ENCODE data around the gene SMAD4. TPM values are rescaled to one million over a fixed set of nuclear protein-coding genes. Genes with fewer than 3 reads are reported as not detected.

Gene SMAD4
- total RNA-seq, 1 experiment from 2014 or later = 96.3 TPM

- ATAC-seq = no peak
- intact Hi-C loops (cut with micrococcal nuclease) = no loop called here
Observed at GRCh38 chr18:51068105-51068504, 38.1 kb downstream of the SMAD4 start.

More at GRCh38 chr18:51068105-51068504, 38.1 kb downstream of the SMAD4 start:
- Histone ChIP-seq H2AFZ (ENCODE audit: low read depth, low read length, poor library complexity, severe bottlenecking) (no peak overlapping the region), H4K20me1 (ENCODE audit: insufficient read depth) (peaks cover 3% of the 10 kb centered on the region; the same call in 1 of the 2 replicates), H3K9me3 (ENCODE audit: control insufficient read depth in 1 of 2, insufficient read depth in 1 of 2, low read depth in 1 of 2, low read length in 2 of 2) (no peaks in the 10 kb centered on the region), H3K4me3 (replicated peaks in 1 of 2; ENCODE audit: low read depth in 1 of 2, low read length in 2 of 2) (no peak overlapping the region), H3K79me2 (ENCODE audit: insufficient read depth, low read length) (peaks cover 19% of the 10 kb centered on the region), H3K4me2 (ENCODE audit: low read length) (no peak overlapping the region), H3K4me1 (ENCODE audit: control insufficient read depth in 1 of 2, insufficient read depth in 2 of 2, low read length in 2 of 2) (peaks cover 0 to 10% of the 10 kb centered on the region in 2 experiments; a peak in 2 of 4 replicates), H3K36me3 (ENCODE audit: control insufficient read depth in 1 of 2, insufficient read depth in 2 of 2, low read length in 2 of 2) (peaks cover 6 to 26% of the 10 kb centered on the region in 2 experiments; a peak in 2 of 4 replicates), H3K9me2 (ENCODE audit: insufficient read depth) (no peaks in the 10 kb centered on the region), H3K9ac (ENCODE audit: low read length) (no peak overlapping the region), H3K27me3 (ENCODE audit: insufficient read depth, low read length) (no peaks in the 10 kb centered on the region), H3K27ac (ENCODE audit: low read depth, low read length) (no peak overlapping the region; the same call in 1 of the 2 replicates)
- no peak for TF ChIP-seq CBX3 (IDR thresholded peaks at IDR 0.05; ENCODE audit: low read depth)
- no peak for TF ChIP-seq YY1 (IDR thresholded peaks at IDR 0.05; ENCODE audit: extremely low read depth, insufficient replicate concordance, low read depth, low read length)
- TF ChIP-seq ATF3 (IDR thresholded peaks at IDR 0.05) = no peak
- no peak for TF ChIP-seq JUND (IDR thresholded peaks at IDR 0.05)
- TF ChIP-seq CEBPB (IDR thresholded peaks at IDR 0.05; ENCODE audit: low read depth) = no peak
- TF ChIP-seq SRF (IDR thresholded peaks at IDR 0.05; ENCODE audit: low read depth) = no peak
- TF ChIP-seq FOSL1 (IDR thresholded peaks at IDR 0.05; ENCODE audit: low read depth) = no peak
- TF ChIP-seq POLR2AphosphoS5 (IDR thresholded peaks at IDR 0.05; ENCODE audit: low read depth, low read length) = no peak
- no peak for TF ChIP-seq POLR2A (IDR thresholded peaks at IDR 0.05; ENCODE audit: borderline replicate concordance, extremely low read depth, insufficient read depth, insufficient read length)
- no peak for TF ChIP-seq EGR1 (IDR thresholded peaks at IDR 0.05; ENCODE audit: low read depth)
- TF ChIP-seq EZH2 (IDR thresholded peaks at IDR 0.05) = no peak
- TF ChIP-seq REST (IDR thresholded peaks at IDR 0.05; ENCODE audit: low read depth) = no peak
- TF ChIP-seq MAX (IDR thresholded peaks at IDR 0.05) = no peak
- no peak for TF ChIP-seq RAD21 (IDR thresholded peaks at IDR 0.05; ENCODE audit: low read depth)
- TF ChIP-seq TCF7L2 (IDR thresholded peaks at IDR 0.05; ENCODE audit: borderline replicate concordance, extremely low read depth, insufficient read depth, insufficient read length) = no peak
- RAD21 ChIA-PET (ENCODE audit: low non-redundant PET in 1 of 2, low total read pairs in 2 of 2, uncharacterized antibody in 2 of 2, unreplicated experiment in 2 of 2) = no interaction called here
- BruUV-seq (replicated peaks) = no TSS peak
- no peak for DNase-seq (ENCODE audit: low read depth, low spot score)
- POLR2A ChIA-PET = no interaction called here
- CTCF ChIA-PET = no interaction called here

Data from HCT116 (cell line).